ENCODE results near the gene LRP6. TPM values are rescaled to one million over a fixed set of nuclear protein-coding genes. Genes with fewer than 3 reads are reported as not detected.

The LRP6 gene
- total RNA-seq, 1 experiment from 2014 or later: 15.5 TPM

GRCh38 chr12:12297201-12297830, 30.5 kb upstream of the LRP6 start:
- Histone ChIP-seq H3K9me3 (ENCODE audit: low read length) (no peaks in the 10 kb centered on the region), H3K79me2 (ENCODE audit: low read length) (no peaks in the 10 kb centered on the region), H3K4me2 (ENCODE audit: low read length) (no peak overlapping the region), H3F3A (ENCODE audit: low read length, unreplicated experiment) (no peaks in the 10 kb centered on the region), H3K4me1 (ENCODE audit: insufficient read depth, low read length) (no peaks in the 10 kb centered on the region), H3K9me2 (replicated peaks; ENCODE audit: low read length) (no peaks in the 10 kb centered on the region), H2AFZ (ENCODE audit: low read length) (no peak overlapping the region), H3K36me3 (ENCODE audit: low read depth, low read length) (no peaks in the 10 kb centered on the region), H3K27ac (ENCODE audit: low read length) (no peak overlapping the region), H3K27me3 (ENCODE audit: low read length) (no peaks in the 10 kb centered on the region), H3K4me3 (ENCODE audit: low read length) (no peak overlapping the region), H3K9ac (ENCODE audit: low read length) (no peak overlapping the region), H4K20me1 (ENCODE audit: low read length) (no peaks in the 10 kb centered on the region)
- no peak for ATAC-seq
- ChIA-PET CTCF (no interaction called here), POLR2A (ENCODE audit: unreplicated experiment) (interaction anchor here (0.6 to 0.7 kb wide), 2 partner anchors 36 to 62 kb away, joined by 3 to 6 read pairs; no protein-coding TSS in a partner anchor)
- intact Hi-C loops (cut with micrococcal nuclease): no loop called here
- no peak for DNase-seq
- TF ChIP-seq EZH2 (IDR thresholded peaks at IDR 0.05; ENCODE audit: low read length, unreplicated experiment): no peak
- TF ChIP-seq, protein P1, sequence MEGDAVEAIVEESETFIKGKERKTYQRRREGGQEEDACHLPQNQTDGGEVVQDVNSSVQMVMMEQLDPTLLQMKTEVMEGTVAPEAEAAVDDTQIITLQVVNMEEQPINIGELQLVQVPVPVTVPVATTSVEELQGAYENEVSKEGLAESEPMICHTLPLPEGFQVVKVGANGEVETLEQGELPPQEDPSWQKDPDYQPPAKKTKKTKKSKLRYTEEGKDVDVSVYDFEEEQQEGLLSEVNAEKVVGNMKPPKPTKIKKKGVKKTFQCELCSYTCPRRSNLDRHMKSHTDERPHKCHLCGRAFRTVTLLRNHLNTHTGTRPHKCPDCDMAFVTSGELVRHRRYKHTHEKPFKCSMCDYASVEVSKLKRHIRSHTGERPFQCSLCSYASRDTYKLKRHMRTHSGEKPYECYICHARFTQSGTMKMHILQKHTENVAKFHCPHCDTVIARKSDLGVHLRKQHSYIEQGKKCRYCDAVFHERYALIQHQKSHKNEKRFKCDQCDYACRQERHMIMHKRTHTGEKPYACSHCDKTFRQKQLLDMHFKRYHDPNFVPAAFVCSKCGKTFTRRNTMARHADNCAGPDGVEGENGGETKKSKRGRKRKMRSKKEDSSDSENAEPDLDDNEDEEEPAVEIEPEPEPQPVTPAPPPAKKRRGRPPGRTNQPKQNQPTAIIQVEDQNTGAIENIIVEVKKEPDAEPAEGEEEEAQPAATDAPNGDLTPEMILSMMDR (conservative IDR thresholded peaks at IDR 0.05; ENCODE audit: low read depth, low read length): no peak
- no peak for TF ChIP-seq EZH2phosphoT487 (IDR thresholded peaks at IDR 0.05; ENCODE audit: borderline replicate concordance, low read length)
- BruUV-seq (replicated peaks): no TSS peak

DNA sequence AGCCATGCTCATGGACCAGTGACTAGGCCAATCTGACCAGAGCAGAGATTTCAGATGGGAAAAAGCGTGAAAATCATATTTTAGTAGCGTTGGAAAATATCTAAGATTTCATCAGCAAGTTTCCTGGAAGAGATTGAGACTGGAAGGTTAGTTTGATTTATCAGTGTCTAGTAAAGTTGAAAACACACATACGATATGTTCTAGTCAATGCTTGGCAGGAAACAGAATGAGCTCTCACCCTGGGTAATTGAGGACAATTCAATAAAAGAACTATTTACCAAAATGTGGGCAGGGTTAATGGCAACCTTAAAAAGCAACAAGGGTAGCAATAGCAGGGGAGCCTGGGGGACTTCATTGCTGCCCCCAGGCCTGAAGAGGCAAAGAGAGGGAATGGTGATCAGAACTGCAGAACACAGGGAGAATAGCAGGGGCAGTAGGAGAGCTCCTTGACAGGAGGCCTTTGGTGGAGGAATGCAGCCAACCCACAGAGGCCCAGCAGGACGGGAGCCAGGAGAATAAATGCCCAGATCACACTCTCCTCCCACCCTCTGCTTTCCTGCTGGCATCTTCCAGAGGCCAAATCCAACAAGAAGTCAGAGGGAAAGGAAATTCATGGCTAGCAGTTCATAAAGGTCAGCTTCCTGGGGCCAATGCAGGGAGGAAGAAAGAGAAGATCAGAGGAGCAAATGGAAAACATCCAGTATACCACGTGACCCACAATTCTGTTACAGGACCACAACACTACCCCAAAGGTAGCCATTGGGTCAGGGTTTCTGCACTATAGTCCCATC, 27.6 kb upstream of the LRP6 start:
- DNase-seq (no peak), ATAC-seq (no peak)
- no peak overlapping the region for H3K27ac ChIP-seq (ENCODE audit: low read length)
- ChIA-PET CTCF (no interaction called here), POLR2A (ENCODE audit: unreplicated experiment) (no interaction called here)
- no peaks in the 10 kb centered on the region for H3K9me3 ChIP-seq (ENCODE audit: low read length)
- TF ChIP-seq, protein P1 (conservative IDR thresholded peaks at IDR 0.05; ENCODE audit: low read depth, low read length): no peak
- no peak for TF ChIP-seq EZH2phosphoT487 (IDR thresholded peaks at IDR 0.05; ENCODE audit: borderline replicate concordance, low read length)
- no peak for TF ChIP-seq EZH2 (IDR thresholded peaks at IDR 0.05; ENCODE audit: low read length, unreplicated experiment)
- H4K20me1 ChIP-seq (ENCODE audit: low read length): no peaks in the 10 kb centered on the region
- no peak overlapping the region for H3K4me2 ChIP-seq (ENCODE audit: low read length)
- no peaks in the 10 kb centered on the region for H3K4me1 ChIP-seq (ENCODE audit: insufficient read depth, low read length)
- no peaks in the 10 kb centered on the region for H3K36me3 ChIP-seq (ENCODE audit: low read depth, low read length)
- intact Hi-C loops (cut with micrococcal nuclease): no loop called here
- no peaks in the 10 kb centered on the region for H3F3A ChIP-seq (ENCODE audit: low read length, unreplicated experiment)
- no peaks in the 10 kb centered on the region for H3K27me3 ChIP-seq (ENCODE audit: low read length)
- no peaks in the 10 kb centered on the region for H3K9me2 ChIP-seq (replicated peaks; ENCODE audit: low read length)
- H3K4me3 ChIP-seq (ENCODE audit: low read length): no peak overlapping the region
- no peak overlapping the region for H3K9ac ChIP-seq (ENCODE audit: low read length)
- no peaks in the 10 kb centered on the region for H3K79me2 ChIP-seq (ENCODE audit: low read length)
- no TSS peak for BruUV-seq (replicated peaks)
- no peak overlapping the region for H2AFZ ChIP-seq (ENCODE audit: low read length)

- H3K9me2 ChIP-seq (replicated peaks; ENCODE audit: low read length): no peaks in the 10 kb centered on the region
- CTCF ChIA-PET: no interaction called here
- H3K27me3 ChIP-seq (ENCODE audit: low read length): no peaks in the 10 kb centered on the region
- intact Hi-C loops (cut with micrococcal nuclease): no loop called here
- no peak overlapping the region for H3K9ac ChIP-seq (ENCODE audit: low read length)
- H3K4me1 ChIP-seq (ENCODE audit: insufficient read depth, low read length): no peaks in the 10 kb centered on the region
- H3K27ac ChIP-seq (ENCODE audit: low read length): no peak overlapping the region
- no peaks in the 10 kb centered on the region for H3K79me2 ChIP-seq (ENCODE audit: low read length)
- H2AFZ ChIP-seq (ENCODE audit: low read length): no peak overlapping the region
- H4K20me1 ChIP-seq (ENCODE audit: low read length): no peaks in the 10 kb centered on the region
- no TSS peak for BruUV-seq (replicated peaks)
- TF ChIP-seq EZH2phosphoT487 (IDR thresholded peaks at IDR 0.05; ENCODE audit: borderline replicate concordance, low read length): no peak
- no peak for TF ChIP-seq EZH2 (IDR thresholded peaks at IDR 0.05; ENCODE audit: low read length, unreplicated experiment)
- TF ChIP-seq, protein P1 (conservative IDR thresholded peaks at IDR 0.05; ENCODE audit: low read depth, low read length): no peak
- H3K36me3 ChIP-seq (ENCODE audit: low read depth, low read length): no peaks in the 10 kb centered on the region
- H3F3A ChIP-seq (ENCODE audit: low read length, unreplicated experiment): no peaks in the 10 kb centered on the region
- H3K4me3 ChIP-seq (ENCODE audit: low read length): no peak overlapping the region
- POLR2A ChIA-PET (ENCODE audit: unreplicated experiment): no interaction called here
- no peak for DNase-seq
- no peak for ATAC-seq
- H3K4me2 ChIP-seq (ENCODE audit: low read length): no peak overlapping the region
- no peaks in the 10 kb centered on the region for H3K9me3 ChIP-seq (ENCODE audit: low read length)
Measured at GRCh38 chr12:12290206-12290605, 23.4 kb upstream of the LRP6 start.

Data from PC-3 (cell line).